ENCODE data around the gene IGDCC3.

Gene IGDCC3

DNA sequence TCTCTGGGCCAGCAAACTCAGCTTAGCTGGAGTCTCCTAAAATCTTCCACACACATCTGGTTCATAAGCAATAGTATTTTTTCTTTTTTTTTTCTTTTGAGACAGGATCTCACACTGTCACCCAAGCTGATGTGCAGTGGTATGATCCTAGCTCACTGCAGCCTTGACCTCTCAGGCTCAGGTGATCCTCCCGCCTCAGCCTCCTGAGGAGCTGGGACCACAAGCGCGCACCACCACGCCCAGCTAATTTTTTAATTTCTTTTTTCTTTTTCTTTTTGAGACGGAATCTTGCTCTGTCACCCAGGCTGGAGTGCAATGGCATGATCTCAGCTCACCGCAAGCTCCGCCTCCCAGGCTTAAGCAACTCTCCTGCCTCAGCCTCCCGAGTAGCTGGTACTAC is 39.0 kb downstream of the IGDCC3 start:
- DNase-seq, result no peak

DNA sequence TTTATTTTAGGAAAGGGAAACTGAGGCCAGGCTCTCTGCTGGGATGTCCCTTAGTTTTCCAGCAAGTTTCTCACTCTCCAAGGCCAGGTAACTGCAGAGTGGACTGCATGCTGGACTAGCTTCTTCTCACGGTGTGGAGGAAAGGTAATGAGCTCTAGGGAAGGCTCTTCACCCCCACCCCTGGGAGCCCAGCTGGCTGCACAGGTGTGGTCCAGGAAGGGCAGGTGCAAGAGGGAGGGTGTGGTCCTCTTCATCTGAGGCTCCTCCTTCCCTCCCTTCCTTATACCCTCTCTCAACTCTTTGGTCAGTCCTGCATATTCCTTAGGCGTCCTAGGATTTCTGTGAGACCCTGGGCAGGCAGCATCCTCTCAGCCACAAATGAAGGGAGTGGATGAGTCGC is 39.4 kb downstream of the IGDCC3 start:
- DNase-seq, result no peak

GRCh38 chr15:65337436-65338070 is 40.2 kb downstream of the IGDCC3 start:
- no peak for DNase-seq

GRCh38 chr15:65336493-65337435 is 41.0 kb downstream of the IGDCC3 start:
- DNase-seq, result no peak

DNA sequence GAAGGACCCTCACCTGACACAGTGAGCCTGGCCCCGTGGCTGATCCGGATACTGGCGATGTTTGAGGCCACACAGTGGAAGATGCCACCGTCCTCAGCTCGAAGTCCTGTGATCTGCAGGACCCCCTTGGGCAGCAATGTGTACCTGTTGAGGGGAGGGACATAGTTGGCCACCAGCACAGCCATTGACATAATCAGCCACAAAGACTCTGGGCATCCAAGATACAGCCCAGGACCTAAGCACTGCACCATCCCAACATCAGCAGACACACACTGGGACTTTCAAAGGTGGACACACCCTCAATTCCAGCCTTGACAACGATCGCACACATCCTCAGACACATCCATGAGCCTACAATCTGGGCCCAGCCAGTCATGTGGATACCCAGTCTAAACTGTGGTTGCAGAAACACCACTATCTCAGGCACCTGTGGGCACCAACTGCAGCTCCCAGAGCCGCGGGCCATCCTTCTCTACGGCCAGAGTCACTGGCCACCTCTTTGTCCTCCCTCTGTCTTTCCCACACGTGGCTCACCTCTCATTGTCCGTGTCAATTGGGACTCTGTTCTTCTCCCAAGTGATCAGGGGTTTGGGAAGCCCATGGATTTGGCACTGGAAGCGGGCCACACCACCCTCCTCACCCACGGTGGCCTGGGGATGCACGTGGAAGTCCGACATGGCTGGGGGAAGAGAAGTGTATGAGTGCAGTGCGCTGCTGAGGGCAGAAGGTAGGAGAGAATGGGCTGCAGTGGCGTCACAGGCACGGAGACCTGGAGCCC is 42.3 kb downstream of the IGDCC3 start:
- no peak for DNase-seq

DNA sequence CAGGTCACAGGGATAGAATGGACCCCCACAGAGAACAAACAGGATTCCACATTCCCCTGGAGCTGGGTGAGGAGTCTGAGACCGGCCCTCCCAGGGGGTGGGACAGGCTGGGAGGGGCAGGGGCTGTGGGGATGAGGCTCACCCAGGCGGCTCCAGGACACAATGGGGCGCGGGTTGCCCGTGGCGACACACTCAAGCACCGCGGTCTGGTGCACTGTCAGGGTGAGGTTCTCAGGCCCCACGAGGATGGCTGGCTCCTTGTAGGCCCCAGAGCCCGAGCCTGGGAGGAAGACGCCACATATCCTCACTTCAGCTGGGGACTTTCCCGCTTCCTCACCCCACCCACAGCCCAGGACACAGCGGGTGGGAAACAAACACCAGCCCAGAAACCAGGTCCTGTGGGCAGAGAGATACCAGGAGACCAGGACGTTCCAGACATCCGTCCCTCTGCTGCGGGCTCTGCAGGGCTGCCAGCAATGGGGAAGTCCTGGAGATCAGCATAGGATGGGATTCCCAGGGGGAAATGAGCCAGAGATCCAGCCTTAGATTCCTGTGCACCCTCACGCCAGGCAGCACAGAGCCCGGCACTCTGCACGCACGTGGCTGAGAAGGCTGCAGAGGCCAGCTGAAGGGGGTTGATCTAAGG is 43.1 kb downstream of the IGDCC3 start:
- DNase-seq, result no peak

DNA sequence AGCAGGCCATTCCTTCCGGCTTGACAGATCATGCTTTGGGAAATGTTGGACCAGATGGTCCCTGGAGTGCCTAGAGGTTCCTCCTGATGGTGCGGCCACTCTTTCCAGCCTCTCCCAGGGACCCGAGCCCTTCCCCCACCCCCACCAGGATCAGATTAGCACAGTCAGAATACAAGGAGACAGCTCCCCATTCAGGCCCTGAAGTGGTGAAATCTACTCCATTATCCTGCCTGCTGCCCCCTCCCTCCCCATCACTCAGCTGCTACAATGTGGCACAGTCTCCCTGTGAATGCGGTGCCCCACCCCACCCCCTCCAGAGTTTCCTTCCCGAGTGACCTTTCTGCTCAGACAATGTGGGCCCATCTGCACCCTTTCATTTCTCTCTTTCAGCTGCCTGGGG is 43.9 kb downstream of the IGDCC3 start:
- no peak for DNase-seq

DNA sequence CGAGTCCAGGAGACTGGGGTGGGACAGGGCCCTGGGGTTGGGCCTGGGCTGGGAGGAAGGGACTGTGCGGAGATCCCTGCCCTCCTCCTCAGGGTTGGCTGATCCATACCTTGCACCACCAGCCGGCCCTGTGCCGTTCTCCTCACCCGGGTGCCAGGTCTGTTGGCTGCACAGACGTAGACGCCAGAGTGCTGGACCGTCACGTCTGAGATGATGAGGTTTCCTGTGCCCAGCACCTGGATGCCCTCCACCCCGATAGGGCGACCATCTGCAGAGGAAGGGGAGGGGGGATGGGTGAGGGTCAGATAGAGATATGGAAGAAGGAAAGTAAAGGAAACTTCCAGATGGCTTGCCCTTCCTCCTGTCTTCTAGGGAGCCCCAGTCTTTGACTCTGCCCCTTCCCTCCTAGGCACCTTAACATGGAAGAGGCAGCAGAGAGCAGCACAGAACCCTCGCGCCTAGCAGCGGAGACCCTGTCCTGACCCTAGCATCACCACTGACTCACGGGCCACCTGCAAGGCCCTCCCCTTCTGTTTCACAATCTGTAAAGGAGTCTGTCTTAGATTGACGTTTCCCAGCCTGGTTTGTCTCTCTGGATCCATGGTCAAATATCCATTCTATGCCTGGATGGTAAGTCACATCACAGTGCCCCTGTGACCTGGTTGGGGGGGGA is 44.5 kb downstream of the IGDCC3 start:
- DNase-seq, result no peak

DNA sequence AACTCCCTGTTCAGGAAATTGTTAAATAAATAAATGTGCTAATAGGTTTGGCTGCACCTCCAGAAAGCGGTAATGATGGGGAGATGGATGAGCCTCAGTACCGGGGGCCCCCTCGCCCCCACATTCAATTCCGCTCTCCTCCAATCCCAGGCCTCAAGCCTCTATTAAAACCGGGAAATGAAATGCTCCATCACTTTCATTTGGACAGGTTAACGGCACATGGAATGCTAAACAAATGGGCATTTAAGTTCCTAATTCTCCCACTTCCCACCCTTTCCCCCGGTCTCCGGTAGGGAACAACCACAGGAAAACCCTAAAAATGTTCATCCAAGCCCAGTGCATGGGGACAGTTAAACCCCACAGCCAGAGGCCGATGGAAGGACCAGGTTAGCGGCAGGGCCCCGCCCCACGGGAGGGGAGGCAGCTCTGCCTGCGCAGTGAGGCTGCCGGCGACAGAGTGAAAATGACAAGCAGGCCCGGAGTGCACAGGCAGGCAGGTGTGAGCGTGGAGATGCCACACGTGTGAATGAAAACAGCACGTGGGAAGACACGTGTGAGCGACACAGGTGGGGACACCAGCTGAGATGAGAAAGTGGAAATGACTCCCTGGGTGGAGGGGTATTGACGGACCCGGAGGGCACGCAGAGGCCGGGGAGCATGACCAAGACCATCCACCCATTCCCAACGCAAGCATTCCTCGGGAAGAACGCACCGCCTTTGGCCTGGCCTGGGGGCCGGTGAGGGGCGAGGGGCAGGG is 45.2 kb downstream of the IGDCC3 start:
- no peak for DNase-seq

DNA sequence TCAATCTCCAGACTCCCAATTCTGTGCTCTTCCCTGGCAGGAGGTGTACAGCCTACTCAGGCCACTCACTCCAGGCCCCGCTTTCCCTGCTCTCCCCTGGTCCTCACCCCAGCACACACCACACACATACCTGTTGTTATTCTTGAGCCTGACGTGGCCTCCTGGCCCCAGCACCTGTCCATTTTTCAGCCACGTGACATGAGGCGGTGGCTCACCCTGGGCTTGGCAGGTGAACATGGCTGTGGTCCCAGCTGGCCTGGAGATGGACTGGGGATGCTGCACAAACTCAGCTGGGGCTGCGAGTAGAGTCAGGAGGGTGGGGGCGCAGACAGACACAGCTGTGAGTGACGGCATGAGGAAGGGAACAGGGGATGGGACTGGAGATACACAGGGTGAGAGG is 46.0 kb downstream of the IGDCC3 start:
- no peak for DNase-seq

- DNase-seq, result no peak
These were observed 46.7 kb downstream of the IGDCC3 start for GRCh38 chr15:65330934-65331645.

DNA sequence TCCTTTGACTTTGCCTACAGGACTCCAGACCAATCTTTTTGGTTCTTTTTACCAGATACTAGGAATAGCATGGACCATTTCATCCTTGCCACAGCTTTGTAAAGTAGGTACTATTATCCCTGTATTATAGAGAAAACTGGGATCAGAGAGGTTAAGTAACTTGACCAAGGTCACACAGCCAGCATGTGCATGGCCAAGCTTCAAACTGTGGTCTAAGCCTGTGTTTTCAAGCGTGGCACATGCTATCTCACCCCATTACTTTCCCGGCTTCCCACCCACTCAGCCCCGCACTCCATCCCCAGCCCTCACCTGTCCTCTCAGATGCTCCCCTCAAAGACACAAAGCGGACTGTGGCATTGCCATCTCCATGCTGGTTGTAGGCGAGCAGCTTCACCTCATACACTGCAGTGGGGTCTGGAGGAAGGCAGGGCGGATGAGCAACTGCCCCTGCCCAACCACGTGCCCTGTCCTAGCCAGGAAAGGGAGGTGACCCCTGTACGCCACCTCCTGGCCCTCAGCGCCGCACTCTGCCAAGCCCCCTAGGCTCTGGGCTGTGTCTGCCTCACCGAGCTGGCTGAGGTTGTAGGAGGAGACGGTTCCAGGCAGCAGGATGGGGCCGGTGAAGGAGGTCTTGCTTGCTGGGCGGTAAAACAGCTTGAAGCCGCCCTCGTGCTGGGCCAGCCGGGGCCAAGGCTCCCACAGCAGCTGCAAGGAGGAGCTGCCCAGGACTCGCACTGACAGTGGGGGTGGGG is 47.6 kb downstream of the IGDCC3 start:
- no peak for DNase-seq

- DNase-seq, result no peak
These were observed 48.4 kb downstream of the IGDCC3 start for GRCh38 chr15:65329288-65329983.

GRCh38 chr15:65328506-65329287 is 49.1 kb downstream of the IGDCC3 start:
- no peak for DNase-seq

DNA sequence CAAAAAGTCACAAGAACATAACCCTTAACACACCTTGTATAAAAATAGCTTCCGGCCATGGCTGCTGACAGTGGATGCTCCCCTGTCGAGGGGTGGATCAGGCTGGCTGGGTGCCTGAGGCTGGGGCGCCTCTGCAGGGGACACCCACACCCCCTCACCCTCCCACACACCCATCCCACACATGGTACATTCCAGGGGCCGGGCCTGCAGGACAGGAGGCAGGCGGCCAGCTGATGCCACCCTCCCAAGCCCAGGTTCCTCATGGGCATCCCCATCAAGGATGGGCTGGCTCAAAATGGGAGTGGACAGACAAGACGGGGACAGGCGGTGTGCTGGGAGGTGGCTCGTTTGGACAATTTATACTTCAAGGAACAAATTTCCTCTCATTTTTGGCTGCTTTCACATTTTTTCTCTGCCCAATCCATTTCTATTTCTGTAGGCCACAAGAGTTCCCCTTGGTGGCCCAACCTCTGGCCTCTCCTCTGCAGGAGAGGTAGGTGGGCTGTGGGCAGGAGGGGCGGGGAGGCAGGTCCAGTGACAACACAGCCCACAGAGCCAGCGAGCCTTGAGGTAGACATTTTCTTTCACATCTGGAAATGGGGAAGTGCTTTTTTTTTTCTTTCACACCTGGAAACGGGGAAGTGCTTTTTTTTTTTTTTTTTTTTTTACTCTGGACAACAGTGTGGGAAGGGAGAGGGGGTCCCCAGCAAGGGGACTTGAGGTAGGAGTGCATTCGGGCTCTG is 50.0 kb downstream of the IGDCC3 start:
- no peak for DNase-seq

- no peak for DNase-seq
These were observed 51.0 kb downstream of the IGDCC3 start for GRCh38 chr15:65326818-65327217.

DNA sequence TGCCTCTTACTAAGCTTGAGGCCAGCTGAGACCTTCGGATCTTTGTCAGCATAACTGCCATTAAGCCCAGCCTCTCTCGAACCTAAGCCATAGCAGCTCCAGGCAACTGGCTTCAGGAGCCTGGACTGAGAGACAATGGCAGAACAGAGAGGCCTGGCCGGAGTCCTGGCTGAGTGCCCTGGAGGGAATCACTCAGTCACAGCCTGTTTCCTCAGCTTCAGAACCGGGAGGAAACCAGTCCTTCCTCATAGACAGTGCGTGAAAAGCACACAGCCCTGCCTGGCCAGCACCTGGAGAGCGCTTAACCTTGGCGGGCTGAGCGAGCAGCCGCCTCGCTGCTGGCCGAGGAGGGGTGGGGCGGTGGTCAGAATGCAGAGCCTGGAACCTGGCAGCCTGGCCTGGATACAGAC is 51.7 kb downstream of the IGDCC3 start:
- DNase-seq, result no peak

DNA sequence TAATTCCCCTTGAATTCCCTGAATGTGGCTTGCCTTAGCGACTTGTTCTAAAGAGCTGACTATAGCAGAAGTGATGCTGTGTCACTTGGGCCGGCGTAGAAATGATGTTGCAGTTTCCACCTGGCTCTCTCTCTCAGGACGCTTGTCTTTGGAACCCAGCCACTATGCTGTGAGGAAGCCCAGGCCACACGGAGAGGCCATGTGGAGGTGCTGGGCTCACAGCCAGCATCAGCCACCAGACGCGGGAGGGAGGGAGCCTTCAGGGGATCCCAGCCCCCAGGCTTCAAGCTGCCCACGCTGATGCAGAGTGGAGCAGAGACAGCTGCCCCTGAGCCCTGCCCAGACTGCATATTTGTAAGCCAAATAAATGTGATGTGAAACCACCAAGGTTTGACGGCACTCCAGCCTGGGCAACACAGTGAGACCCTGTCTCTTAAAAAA is 54.7 kb downstream of the IGDCC3 start:
- DNase-seq, result no peak

Data from bone marrow (tissue), 2 donors.